Activated T-cell treated with anti-CD3 and anti-CD28 coated beads, Interleukin-2, amount 50 U/mL, for 48 hours (primary cell): ENCODE measurements around the gene TRIM44.
"Not testable (repeated sequence)": the region's sequence is repeated elsewhere in the genome, so short reads cannot be mapped to it uniquely, and the experiment has no call there.

ENCODE experiments used
- DNase-seq, 2 experiments: peaks; one replicate each; pipeline ENCODE4 v3.0.0-alpha.2; 2020

TRIM44 gene

DNA sequence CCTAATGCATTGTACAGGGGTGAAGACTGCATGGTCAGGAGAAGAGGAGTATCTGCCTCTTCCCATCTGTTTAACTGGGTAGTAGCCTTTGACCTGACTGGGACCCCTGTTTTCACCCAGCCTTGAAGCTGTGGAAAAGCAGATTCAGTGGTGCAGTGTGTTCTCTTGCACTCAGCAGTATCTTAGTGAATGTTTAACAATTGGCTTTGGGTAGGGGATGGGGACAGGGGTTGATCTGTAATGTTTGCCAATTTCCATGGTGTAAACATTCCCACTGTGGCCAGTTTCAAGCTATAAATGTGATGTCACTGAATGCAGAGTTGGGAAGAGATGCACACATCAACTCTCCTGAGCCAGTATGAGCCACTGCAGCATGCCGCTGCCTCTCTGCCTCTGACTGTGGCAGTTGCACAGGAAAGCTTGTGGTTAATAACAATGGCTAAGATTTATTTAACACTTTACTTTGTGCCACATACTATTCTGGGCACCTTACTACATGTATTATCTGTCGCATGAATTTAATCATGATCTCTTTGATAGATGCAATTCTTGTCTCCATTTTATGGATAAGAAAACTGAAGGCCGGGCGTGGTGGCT, 28.6 kb upstream of the TRIM44 start:
- DNase-seq = no peak

DNA sequence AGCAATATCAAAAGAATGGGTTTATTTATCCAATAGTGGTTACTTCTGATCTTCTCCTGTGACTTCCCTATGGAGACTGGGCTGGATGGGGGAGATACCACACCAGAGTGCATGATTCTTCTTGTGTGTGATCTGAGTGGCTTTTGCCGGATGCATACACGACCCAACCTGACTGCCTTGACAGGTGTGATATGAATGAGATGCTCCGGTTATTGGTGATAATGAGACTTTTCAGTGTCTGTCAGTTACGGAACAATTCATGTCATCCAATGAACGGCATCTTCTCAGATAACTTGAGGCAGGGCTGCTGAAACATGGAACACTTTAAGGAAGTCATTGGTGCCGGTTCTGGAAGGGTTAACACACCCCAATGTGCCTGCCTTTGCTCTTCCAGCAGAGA, 26.6 kb upstream of the TRIM44 start:
- DNase-seq = no peak

DNA sequence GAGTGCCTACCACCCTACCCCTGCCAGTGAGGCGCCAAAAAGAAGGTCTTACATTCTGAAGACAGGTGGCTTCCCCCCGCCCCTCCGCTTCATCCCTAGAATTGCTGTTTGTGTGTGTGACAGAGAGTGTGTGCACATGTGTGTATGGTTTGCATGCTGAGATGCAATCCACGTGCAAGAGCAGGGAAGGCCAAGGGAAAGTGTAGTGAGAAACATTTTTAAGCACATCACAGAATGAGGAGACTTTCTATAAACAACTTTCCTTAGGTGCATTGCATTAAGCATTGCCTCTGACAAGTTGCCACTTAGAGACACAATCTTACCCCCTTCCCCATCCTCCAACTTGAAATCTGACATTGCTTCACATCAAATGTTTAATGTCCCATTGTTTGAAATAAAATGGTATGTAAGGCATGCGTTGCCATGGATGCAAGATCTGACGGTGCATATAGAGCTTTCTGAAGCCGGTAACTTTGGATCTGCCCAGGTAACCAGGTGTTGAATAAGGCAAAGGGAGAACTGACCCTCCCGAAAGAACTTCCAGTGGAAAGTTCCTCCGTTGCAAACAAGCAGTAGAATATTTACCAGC, 22.9 kb upstream of the TRIM44 start:
- DNase-seq = no peak

DNA sequence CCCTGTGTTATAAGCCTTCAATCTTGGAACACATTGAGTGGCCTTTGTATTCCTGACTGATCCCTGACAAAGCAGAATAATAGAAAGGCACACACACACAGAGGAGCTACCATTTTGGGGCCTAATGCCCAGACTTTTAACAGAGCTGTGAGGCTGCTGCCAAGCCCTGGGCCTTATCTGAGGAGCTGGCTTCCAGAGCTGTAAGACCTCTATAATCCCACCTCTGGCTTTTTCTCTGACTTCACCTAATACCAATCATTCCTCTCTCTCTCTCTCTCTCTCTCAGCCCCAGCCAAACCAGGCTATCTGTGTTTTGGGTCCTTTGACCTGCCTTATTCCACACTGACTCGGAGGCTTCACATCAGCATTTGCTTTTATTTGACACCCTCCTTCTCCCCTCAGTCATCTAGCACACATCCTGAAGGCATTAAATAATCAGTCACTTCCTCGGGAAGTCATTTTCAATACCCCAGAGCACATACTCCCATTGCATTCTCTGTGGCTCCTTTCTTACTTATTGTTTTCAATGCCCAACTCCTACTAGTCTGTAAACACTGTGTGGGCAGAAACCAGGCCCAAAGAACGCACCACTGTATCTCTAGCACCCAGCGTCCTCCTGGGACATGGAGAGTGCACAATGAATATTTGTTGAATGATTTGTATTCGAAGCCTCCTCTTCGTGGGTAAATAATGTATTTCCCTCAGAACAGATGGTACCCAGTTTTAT, 21.2 kb upstream of the TRIM44 start:
- DNase-seq = no peak

DNA sequence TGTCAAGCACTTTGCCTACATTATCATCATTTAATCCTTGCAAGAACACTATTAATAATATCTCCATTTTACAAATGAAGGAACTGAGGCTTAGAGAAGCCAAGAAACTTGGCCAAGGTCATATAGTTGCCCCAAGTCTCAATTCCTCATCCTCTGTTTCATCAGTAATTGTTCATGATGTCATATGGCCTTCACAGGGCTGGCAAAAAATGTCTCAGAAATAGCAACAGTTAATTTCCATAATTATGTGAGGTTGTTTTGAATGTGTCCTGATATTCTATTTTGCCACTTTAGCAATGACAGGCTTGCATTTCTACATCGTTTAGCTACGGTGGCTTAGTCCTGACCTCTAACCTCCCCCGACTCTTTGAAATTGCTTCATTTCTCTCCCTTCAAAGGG, 20.6 kb upstream of the TRIM44 start:
- DNase-seq = no peak

DNA sequence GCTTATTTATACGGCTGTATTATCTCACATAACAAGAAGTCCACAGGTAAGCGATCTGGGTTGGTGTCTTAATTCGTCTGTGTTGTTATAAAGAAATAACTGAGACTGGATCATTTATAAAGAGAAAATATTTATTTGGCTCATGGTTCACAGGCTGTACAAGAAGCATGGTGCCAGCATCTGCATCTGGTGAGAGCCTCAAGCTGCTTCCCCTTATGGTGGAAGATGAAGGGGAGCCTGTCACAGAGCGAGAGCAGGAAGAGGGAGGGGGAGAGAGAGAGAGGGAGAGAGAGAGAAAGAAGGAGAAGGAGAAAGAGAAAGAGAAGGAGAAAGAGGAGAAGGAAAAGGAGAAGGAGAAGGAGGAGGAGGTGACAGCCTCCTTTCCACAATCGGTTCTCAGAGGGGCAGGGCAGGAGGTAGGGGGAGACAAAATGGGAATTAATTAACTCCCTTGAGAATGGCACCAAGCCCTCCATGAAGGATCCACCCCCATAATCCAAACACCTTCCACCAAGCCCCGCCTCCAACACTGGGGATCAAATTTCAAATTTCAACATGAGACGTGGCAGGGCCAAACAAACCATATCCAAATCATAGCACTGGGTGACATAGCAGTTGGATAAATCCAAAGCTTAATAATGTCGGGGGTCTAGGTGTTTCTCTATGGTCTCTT, 15.0 kb upstream of the TRIM44 start:
- DNase-seq = no peak

DNA sequence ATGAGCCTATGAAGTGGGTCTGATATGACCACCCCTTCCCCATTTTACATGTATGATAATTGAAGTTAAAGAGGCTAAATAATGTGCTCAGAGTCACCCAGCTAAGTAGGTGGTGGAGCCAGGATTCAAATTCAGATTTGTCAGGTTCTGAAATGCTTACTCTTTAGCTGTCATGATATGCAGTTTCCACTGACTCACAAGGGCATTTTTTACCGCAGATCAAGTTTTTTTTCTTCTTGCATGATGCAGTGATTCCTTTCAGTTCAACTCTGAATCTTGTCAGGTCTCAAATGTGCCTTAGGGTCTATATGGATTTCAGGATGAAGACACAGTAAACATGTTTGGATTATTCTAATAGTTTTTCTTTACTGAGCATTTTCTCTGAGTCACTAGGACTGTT, 12.6 kb upstream of the TRIM44 start:
- no peak for DNase-seq

DNA sequence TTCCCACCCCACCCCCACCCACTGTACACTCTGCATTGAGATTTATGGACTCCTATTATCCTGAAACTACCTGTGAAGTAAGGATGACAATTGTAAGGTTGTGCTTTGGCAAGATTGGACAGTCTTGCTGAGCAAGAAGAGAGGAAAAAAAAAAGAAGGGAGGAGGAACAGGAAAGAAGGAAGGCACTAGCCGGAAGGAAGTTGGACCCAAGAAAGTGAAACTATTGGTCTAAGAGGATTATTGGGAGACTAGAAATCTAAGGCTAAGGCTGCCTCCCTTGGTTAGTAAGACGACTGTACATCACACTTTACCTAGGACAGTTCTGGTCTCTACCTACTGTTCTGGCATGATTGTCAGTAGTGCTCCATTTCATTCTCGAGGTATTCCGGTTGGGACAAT, 12.1 kb upstream of the TRIM44 start:
- no peak for DNase-seq

DNA sequence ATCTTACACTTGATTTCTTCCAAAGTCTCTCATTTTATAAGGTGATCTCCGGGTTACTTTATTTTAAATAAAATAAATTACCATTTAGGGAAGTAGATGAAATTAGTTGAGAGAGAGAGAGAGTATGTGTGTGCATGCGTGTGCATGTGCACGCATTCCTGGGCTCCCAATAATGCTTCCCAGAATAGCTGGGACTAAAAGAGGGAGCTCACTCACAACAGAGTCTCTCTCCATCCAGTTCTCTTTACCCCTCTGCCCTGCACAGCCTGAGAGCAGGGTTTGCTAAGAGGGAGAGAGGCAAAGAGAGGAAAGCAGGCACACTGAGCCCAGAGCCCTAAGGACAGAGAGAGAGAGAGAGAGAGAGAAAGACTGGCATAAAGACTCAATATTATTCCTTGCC, 11.3 kb upstream of the TRIM44 start:
- no peak for DNase-seq

DNA sequence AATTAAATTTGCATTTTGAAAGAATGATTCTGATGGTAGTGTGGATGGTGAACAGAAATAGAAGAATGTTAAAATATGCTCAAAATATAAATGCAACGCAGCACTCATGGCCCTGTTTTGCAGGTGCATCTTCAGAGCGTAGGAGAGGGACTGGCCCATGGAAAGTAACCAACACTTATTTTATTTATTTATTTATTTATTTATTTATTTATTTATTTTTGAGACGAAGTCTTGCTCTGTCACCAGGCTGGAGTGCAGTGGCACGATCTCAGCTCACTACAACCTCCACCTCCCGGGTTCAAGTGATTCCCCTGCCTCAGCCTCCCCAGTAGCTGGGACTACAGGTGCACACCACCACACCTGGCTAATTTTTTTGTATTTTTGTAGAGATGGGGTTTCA, 9.8 kb upstream of the TRIM44 start:
- DNase-seq = not testable (repeated sequence)

DNA sequence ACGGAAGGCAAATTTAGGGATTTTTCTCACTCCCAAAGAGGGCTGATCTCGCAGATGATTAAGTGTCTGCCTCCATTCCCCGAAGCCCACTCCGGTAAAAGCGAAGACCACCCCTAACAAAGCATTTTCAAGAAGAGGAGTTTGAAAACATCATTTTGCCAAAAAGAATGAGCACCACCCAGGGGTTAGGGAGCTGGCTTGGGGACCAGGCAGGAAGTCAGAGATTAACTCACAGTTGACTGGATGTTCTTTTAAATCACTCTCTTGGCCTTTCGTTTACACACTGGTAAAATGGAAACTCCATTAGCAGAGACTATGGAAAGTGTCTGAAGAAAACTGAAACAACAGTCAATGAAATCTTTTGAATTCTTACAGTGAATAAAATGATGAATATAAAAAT, 7.9 kb upstream of the TRIM44 start:
- DNase-seq = no peak

DNA sequence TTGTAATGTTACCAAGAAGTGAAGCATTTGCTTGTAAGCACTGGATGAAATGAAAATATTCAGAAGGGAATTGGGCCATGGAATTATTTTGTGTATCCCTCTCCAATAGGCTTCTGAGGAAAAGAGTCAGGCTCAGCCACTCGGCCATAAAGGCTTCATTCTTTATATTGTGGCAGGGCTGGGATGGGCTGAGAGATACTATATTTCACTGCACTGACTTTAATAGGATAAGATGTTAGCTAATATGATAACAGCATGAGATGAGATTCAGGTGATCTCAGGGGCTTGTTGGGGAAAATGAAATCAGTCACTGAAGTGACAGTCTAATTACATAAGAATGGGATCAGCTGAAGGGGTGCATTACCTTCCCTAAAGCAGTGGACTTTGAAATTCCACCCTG, 7.3 kb upstream of the TRIM44 start:
- DNase-seq = no peak

DNA sequence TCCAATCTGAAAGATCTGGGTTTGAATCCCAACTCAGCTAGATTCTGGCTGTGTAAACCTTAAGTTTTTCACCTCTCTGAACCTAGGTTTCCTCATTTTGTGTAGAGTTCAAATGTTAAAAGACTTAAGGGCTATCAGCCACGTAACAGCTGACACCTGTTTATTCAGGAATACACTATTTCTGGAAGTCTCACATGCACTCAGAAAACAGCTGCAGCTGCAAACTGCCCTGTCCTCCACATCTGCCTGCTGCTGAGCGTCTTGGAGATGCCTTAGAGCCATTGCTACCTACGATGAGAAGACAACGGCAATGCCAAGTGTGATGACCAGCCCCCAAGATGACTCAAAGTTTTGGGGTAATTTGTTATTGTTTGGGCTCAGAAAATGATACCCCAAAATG, 6.7 kb upstream of the TRIM44 start:
- DNase-seq = no peak

DNA sequence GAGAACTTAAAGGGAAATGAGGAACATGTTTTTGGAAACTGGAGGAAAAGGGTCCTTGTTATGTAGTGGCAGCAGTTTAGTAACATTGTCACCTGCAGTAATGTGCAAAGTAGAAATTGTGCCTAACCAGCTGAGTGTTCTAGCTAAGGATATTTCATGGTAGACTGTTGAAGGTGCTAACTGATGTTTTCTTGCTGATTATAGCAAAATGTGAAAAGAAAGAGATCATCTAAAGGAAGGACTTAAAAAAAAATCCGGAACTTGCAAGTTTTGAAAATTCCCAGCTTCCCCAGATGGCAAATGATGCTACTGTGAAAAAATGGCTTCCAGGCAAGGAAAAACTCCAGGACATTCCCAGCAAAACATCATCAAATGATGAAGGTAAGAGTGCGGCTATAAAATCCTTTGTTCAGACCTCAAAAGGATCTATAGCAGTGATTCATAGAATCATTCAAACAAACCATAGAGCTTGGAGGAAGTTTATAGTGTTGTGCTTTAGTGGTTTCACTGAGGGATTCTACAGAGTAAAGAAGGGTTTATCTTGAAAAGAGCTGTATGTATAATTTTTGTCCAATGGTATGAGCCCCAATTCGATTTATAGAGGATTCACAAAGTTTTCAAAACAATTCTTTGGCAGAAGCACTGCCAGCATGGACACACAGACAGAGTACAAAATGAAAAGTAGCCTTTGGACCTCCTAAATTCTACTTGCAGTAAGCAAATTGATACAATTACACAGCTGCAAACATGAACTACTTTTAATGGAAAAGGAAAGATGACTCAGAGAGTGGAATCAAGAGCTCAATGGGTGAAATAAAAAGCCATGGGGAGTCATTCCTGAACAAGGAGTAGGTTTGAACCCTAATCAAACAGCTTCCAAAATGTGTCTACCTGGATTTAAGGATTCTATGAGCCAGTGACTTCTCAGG, 4.3 kb upstream of the TRIM44 start:
- DNase-seq = no peak

DNA sequence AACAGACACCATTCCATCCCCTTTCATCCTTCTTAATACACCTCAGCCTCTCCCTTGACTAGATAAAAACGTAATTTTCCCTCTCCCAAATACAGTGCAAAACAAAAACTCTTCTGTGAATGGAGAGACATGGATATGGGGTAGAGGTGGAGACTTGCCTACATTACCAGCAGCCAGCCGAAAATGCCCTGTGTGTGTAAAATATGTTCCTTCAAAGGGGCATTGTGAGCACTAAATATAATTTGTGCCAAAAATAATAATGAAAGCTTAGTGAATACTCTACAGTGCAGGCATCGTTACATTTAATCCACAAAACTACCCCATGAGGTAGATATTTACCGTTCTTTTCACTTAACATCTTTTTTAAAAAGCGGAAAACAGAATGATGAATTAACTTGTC, 1.0 kb upstream of the TRIM44 start:
- no peak for DNase-seq

DNA sequence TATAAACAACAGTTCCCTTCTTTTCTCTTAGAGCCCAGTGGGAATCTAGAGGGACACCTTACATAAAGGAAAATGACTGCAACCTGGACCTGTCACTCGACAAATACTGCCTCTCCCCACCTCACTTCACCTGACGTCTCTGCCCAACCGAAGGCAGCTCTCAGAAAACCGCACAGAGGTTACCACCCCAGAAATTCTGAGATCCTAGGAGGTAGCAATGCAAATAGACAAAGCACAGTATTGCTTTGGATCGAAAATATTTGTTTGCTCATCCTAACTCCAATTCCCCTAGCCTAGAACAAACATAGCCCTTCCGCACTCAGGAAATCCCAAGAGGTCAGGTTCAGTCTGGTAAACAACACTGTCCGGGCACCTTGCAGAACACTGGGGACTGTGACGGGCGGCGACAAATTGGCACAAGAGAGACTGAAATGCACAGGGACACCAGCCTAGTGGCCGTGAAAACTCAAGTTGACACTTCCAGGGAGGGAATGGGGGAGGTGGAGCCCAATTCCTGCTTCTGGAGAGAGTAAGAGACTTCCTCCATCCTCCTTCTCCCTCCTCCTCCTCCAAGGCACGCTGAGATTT, 420 bp upstream of the TRIM44 start:
- DNase-seq = no peak

DNA sequence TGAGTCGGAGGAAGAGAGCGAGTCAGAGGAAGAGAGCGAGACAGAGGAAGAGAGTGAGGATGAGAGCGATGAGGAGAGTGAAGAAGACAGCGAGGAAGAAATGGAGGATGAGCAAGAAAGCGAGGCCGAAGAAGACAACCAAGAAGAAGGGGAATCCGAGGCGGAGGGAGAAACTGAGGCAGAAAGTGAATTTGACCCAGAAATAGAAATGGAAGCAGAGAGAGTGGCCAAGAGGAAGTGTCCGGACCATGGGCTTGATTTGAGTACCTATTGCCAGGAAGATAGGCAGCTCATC, 780 bp downstream of the TRIM44 start:
- peak in 1 of 2 experiments; percentile 18 for DNase-seq

DNA sequence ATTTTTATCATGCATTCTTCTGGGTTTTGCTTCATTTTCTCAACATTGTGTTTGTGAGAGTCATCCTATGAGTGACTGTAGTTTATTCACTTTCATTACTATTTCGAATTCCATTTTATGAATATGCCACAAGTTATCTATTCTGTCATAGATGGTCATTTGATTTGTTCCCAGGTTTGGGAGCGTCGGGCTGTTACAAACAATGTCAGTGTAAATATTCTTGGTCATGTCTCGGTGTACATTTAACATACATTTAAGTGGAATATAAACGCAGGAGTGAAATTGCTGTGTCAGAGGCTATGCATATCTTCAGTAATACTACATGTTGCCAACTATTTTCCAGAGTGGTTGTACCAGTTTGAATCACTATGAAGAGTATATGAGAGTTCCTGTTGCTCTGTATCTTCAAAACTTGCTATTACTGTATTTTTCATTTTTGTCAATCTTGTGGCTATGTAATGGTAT, 2.4 kb downstream of the TRIM44 start:
- DNase-seq = no peak

DNA sequence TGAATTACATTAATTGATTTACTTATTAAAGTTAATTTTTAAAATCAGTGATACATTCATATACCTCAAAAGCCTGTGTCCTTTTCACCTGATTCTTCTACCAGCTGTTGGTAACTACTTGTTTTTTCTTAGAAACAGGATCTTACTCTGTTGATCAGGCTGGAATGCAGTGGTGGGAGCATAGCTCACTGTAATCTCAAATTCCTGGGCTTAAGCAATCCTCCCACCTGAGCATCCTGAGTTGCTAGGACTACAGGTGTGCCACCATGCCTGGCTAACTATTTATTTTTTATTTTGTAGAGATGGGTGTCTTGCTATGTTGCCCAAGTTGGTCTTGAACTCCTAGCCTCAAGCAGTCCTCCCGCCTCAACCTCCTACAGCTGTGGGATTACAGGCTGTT, 4.7 kb downstream of the TRIM44 start:
- DNase-seq = no peak

DNA sequence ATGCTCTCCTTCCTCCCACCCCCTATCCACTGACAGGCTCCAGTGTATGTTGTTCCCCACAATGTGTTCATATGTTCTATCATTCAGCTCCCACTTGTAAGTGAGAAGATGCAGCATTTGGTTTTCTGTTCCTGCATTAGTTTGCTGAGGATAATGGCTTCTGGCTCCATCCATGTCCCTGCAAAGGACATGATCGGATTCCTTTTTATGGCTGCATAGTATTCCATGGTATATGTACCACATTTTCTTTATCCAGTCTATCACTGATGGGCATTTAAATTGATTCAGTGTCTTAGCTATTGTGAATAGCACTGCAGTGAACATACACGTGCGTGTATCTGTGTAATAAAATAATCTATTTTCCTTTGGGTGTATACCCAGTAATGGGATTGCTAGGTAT, 5.8 kb downstream of the TRIM44 start:
- not testable (repeated sequence) for DNase-seq

DNA sequence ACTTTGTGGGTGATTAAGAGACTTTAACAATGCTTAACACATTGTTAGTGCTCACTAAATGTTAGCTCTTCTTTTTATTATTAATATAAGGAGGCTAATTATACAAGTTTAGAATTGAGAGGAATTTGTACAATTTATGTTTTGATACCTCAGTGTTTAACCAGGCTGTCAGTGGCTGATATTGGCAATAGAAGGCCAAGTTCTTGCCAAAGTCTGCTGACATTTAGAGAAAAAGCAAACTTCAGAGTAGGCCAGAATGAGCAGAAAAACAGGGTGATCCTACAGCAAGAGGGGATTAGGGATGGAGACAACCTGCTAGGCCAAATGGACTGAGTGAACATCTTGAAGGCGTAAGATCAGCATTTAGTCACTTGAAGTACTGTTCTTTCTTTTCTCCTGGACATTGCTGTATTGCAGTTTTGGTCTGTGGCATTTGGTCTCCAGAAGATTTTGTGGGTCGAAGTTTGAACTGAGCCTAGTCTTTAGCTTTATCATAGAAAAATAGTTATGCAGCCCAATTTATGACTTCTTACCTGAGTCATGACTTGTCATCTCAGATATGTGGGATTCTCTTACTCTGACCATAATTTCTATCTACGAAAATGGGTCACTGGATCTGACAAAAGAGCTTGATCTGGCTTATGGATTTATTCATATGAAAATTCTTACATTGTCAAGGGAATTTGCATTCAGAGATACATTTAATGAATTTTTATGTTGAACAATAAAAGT, 9.0 kb downstream of the TRIM44 start:
- no peak for DNase-seq

DNA sequence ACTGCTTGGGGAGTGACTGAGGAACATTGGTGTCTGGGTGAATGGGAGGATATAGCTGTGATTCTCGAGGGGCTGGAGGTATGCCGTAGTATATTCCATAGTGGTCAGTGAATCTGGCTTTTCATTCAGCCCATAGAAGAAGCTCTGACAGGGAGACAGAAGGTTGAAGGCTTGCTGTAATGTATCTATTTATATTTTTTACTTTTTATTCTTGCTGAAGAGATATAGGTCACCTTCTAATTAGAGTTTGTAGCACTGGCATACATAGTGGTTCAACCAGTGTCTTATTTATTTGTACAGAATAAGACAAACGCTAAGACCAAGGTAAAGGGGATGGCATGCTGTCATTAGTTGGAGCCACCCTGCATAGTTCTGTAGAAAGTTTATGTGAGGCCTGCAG, 10.0 kb downstream of the TRIM44 start:
- DNase-seq = no peak
